ENCODE results near the gene CD86.
"Not testable (repeated sequence)": the region's sequence is repeated elsewhere in the genome, so short reads cannot be mapped to it uniquely, and the experiment has no call there.

Gene CD86

GRCh38 chr3:122055215-122055614 lies at the start of gene CD86:
Gene CD86, plus strand, starts transcription at chr3:122055362. Its CDS starts 128 bp downstream, at chr3:122055490.
- DNase-seq: no peak

- DNase-seq: no peak
These were observed 48.9 kb upstream of the CD86 start for GRCh38 chr3:122006267-122006666.

- no peak for DNase-seq
These were observed 47.0 kb upstream of the CD86 start for GRCh38 chr3:122008166-122008565.

- DNase-seq: no peak
These were observed 44.7 kb upstream of the CD86 start for GRCh38 chr3:122010506-122010905.

GRCh38 chr3:122011396-122011795 lies 43.8 kb upstream of the CD86 start:
- no peak for DNase-seq

GRCh38 chr3:122012821-122013220 lies 42.3 kb upstream of the CD86 start:
- DNase-seq: no peak

- DNase-seq: no peak
These were observed 41.7 kb upstream of the CD86 start for GRCh38 chr3:122013448-122013925.

- DNase-seq: no peak
These were observed 40.4 kb upstream of the CD86 start for GRCh38 chr3:122014741-122015140.

- no peak for DNase-seq
These were observed 35.7 kb upstream of the CD86 start for GRCh38 chr3:122019493-122019892.

- DNase-seq: no peak
These were observed 34.1 kb upstream of the CD86 start for GRCh38 chr3:122021037-122021436.

GRCh38 chr3:122021811-122022401 lies 33.3 kb upstream of the CD86 start, which contains the start of gene ILDR1:
Gene ILDR1, minus strand, starts transcription at chr3:122022247. Its CDS starts 170 bp downstream, at chr3:122022077.
- no peak for DNase-seq

GRCh38 chr3:122023335-122023910 lies 31.7 kb upstream of the CD86 start:
- no peak for DNase-seq

- DNase-seq: no peak
These were observed 30.4 kb upstream of the CD86 start for GRCh38 chr3:122024800-122025199.

GRCh38 chr3:122025296-122025695 lies 29.9 kb upstream of the CD86 start:
- DNase-seq: no peak

GRCh38 chr3:122030381-122031122 lies 24.6 kb upstream of the CD86 start:
- no peak for DNase-seq

GRCh38 chr3:122031123-122031468 lies 24.1 kb upstream of the CD86 start:
- DNase-seq: no peak

GRCh38 chr3:122032531-122032930 lies 22.6 kb upstream of the CD86 start:
- no peak for DNase-seq

- no peak for DNase-seq
These were observed 22.1 kb upstream of the CD86 start for GRCh38 chr3:122033023-122033422.

- not testable (repeated sequence) for DNase-seq
These were observed 7.9 kb upstream of the CD86 start for GRCh38 chr3:122047296-122047695.

- DNase-seq: not testable (repeated sequence)
These were observed 7.4 kb upstream of the CD86 start for GRCh38 chr3:122047773-122048172.

GRCh38 chr3:122052968-122053367 lies 2.2 kb upstream of the CD86 start:
- no peak for DNase-seq

- DNase-seq: no peak
These were observed 2.5 kb downstream of the CD86 start for GRCh38 chr3:122057671-122058070.

- no peak for DNase-seq
These were observed 3.1 kb downstream of the CD86 start for GRCh38 chr3:122058294-122058693.

GRCh38 chr3:122060040-122060698 lies 5.0 kb downstream of the CD86 start:
- DNase-seq: no peak
